ENCODE results near the gene PGR. TPM values are rescaled to one million over a fixed set of nuclear protein-coding genes. Genes with fewer than 3 reads are reported as not detected.
"Not testable (repeated sequence)": the region's sequence is repeated elsewhere in the genome, so short reads cannot be mapped to it uniquely, and the experiment has no call there.

Gene PGR
- total and polyA plus RNA-seq, 9 donors = under 0.01 to 0.16 (median 0.02) TPM; not detected in 4

- no peak for DNase-seq
- no peaks in the 10 kb centered on the region for H3K9me3 ChIP-seq (replicated peaks; ENCODE audit: control insufficient read depth, low read depth, low read length)
- H3K4me1 ChIP-seq (ENCODE audit: control insufficient read depth, insufficient read depth, low read length) = no peaks in the 10 kb centered on the region
- no peak overlapping the region for H3K27ac ChIP-seq (ENCODE audit: low read length)
- no peaks in the 10 kb centered on the region for H3K36me3 ChIP-seq (ENCODE audit: control insufficient read depth, insufficient read depth, low read length)
- H3K27me3 ChIP-seq (ENCODE audit: control insufficient read depth, insufficient read depth, low read length) = no peaks in the 10 kb centered on the region
- H3K4me3 ChIP-seq (ENCODE audit: low read length) = no peak overlapping the region
Measured at GRCh38 chr11:101014600-101015285, 114.9 kb downstream of the PGR start.

GRCh38 chr11:101013702-101014101, 115.9 kb downstream of the PGR start:
- H3K27me3 ChIP-seq (ENCODE audit: control insufficient read depth, insufficient read depth, low read length); H3K36me3 ChIP-seq (ENCODE audit: control insufficient read depth, insufficient read depth, low read length); DNase-seq; H3K4me3 ChIP-seq (ENCODE audit: low read length); H3K27ac ChIP-seq (ENCODE audit: low read length); H3K9me3 ChIP-seq (replicated peaks; ENCODE audit: control insufficient read depth, low read depth, low read length); H3K4me1 ChIP-seq (ENCODE audit: control insufficient read depth, insufficient read depth, low read length): not testable (repeated sequence)

GRCh38 chr11:101011881-101012280, 117.7 kb downstream of the PGR start:
- Histone ChIP-seq H3K36me3 (ENCODE audit: control insufficient read depth, insufficient read depth, low read length) (no peaks in the 10 kb centered on the region), H3K27ac (ENCODE audit: low read length) (no peak overlapping the region), H3K27me3 (ENCODE audit: control insufficient read depth, insufficient read depth, low read length) (no peaks in the 10 kb centered on the region), H3K9me3 (replicated peaks; ENCODE audit: control insufficient read depth, low read depth, low read length) (no peaks in the 10 kb centered on the region), H3K4me3 (ENCODE audit: low read length) (no peak overlapping the region), H3K4me1 (ENCODE audit: control insufficient read depth, insufficient read depth, low read length) (no peaks in the 10 kb centered on the region)
- WGBS (ENCODE audit: insufficient coverage) = no CpG with 5 or more reads among the region's 5 CpGs
- no peak for DNase-seq

GRCh38 chr11:101010899-101011298, 118.7 kb downstream of the PGR start:
- whole genome bisulfite sequencing (ENCODE audit: insufficient coverage) = no CpG with 5 or more reads among the region's 5 CpGs
- H3K4me3 ChIP-seq (ENCODE audit: low read length) = no peak overlapping the region
- no peaks in the 10 kb centered on the region for H3K36me3 ChIP-seq (ENCODE audit: control insufficient read depth, insufficient read depth, low read length)
- no peak for DNase-seq
- no peaks in the 10 kb centered on the region for H3K4me1 ChIP-seq (ENCODE audit: control insufficient read depth, insufficient read depth, low read length)
- H3K27ac ChIP-seq (ENCODE audit: low read length) = no peak overlapping the region
- no peaks in the 10 kb centered on the region for H3K27me3 ChIP-seq (ENCODE audit: control insufficient read depth, insufficient read depth, low read length)
- H3K9me3 ChIP-seq (replicated peaks; ENCODE audit: control insufficient read depth, low read depth, low read length) = no peaks in the 10 kb centered on the region

GRCh38 chr11:101009690-101010055, 119.9 kb downstream of the PGR start:
- no peak overlapping the region for H3K4me3 ChIP-seq (ENCODE audit: low read length)
- H3K27me3 ChIP-seq (ENCODE audit: control insufficient read depth, insufficient read depth, low read length) = no peaks in the 10 kb centered on the region
- H3K27ac ChIP-seq (ENCODE audit: low read length) = no peak overlapping the region
- no peaks in the 10 kb centered on the region for H3K36me3 ChIP-seq (ENCODE audit: control insufficient read depth, insufficient read depth, low read length)
- no peak for DNase-seq
- no CpG with 5 or more reads among the region's 2 CpGs for WGBS (ENCODE audit: insufficient coverage)
- H3K4me1 ChIP-seq (ENCODE audit: control insufficient read depth, insufficient read depth, low read length) = no peaks in the 10 kb centered on the region
- no peaks in the 10 kb centered on the region for H3K9me3 ChIP-seq (replicated peaks; ENCODE audit: control insufficient read depth, low read depth, low read length)

GRCh38 chr11:101008961-101009689, 120.5 kb downstream of the PGR start:
- no peak for DNase-seq
- Histone ChIP-seq H3K9me3 (replicated peaks; ENCODE audit: control insufficient read depth, low read depth, low read length) (no peaks in the 10 kb centered on the region), H3K27me3 (ENCODE audit: control insufficient read depth, insufficient read depth, low read length) (no peaks in the 10 kb centered on the region), H3K4me3 (ENCODE audit: low read length) (no peak overlapping the region), H3K27ac (ENCODE audit: low read length) (no peak overlapping the region), H3K4me1 (ENCODE audit: control insufficient read depth, insufficient read depth, low read length) (no peaks in the 10 kb centered on the region), H3K36me3 (ENCODE audit: control insufficient read depth, insufficient read depth, low read length) (no peaks in the 10 kb centered on the region)
- 56% methylated on average over 1 of the region's 1 CpG for WGBS (ENCODE audit: insufficient coverage)

GRCh38 chr11:101003468-101003867, 126.1 kb downstream of the PGR start:
- no peaks in the 10 kb centered on the region for H3K9me3 ChIP-seq (replicated peaks; ENCODE audit: control insufficient read depth, low read depth, low read length)
- DNase-seq = no peak
- H3K4me1 ChIP-seq (ENCODE audit: control insufficient read depth, insufficient read depth, low read length) = no peaks in the 10 kb centered on the region
- WGBS (ENCODE audit: insufficient coverage) = no CpG with 5 or more reads among the region's 4 CpGs
- H3K27me3 ChIP-seq (ENCODE audit: control insufficient read depth, insufficient read depth, low read length) = no peaks in the 10 kb centered on the region
- no peaks in the 10 kb centered on the region for H3K36me3 ChIP-seq (ENCODE audit: control insufficient read depth, insufficient read depth, low read length)
- H3K4me3 ChIP-seq (ENCODE audit: low read length) = no peak overlapping the region
- H3K27ac ChIP-seq (ENCODE audit: low read length) = no peak overlapping the region

- 88% methylated on average over 1 of the region's 1 CpG for WGBS (ENCODE audit: insufficient coverage)
Measured at GRCh38 chr11:100999756-101000155, 129.9 kb downstream of the PGR start.

GRCh38 chr11:100994966-100995365, 134.6 kb downstream of the PGR start:
- 90% methylated on average over 1 of the region's 2 CpGs for WGBS (ENCODE audit: insufficient coverage)
- no peaks in the 10 kb centered on the region for H3K4me1 ChIP-seq (ENCODE audit: control insufficient read depth, insufficient read depth, low read length)
- H3K9me3 ChIP-seq (replicated peaks; ENCODE audit: control insufficient read depth, low read depth, low read length) = no peaks in the 10 kb centered on the region
- H3K36me3 ChIP-seq (ENCODE audit: control insufficient read depth, insufficient read depth, low read length) = peaks cover 3% of the 10 kb centered on the region
- H3K27me3 ChIP-seq (ENCODE audit: control insufficient read depth, insufficient read depth, low read length) = no peaks in the 10 kb centered on the region
- H3K27ac ChIP-seq (ENCODE audit: low read length) = no peak overlapping the region
- H3K4me3 ChIP-seq (ENCODE audit: low read length) = no peak overlapping the region
- DNase-seq = no peak

More at GRCh38 chr11:100999756-101000155, 129.9 kb downstream of the PGR start:
- Histone ChIP-seq H3K36me3 (ENCODE audit: control insufficient read depth, insufficient read depth, low read length) (no peaks in the 10 kb centered on the region), H3K27ac (ENCODE audit: low read length) (no peak overlapping the region), H3K27me3 (ENCODE audit: control insufficient read depth, insufficient read depth, low read length) (no peaks in the 10 kb centered on the region), H3K4me1 (ENCODE audit: control insufficient read depth, insufficient read depth, low read length) (no peaks in the 10 kb centered on the region), H3K9me3 (replicated peaks; ENCODE audit: control insufficient read depth, low read depth, low read length) (no peaks in the 10 kb centered on the region), H3K4me3 (ENCODE audit: low read length) (no peak overlapping the region)
- DNase-seq = no peak

- H3K9me3 ChIP-seq (replicated peaks; ENCODE audit: control insufficient read depth, low read depth, low read length) = no peaks in the 10 kb centered on the region
- H3K27ac ChIP-seq (ENCODE audit: low read length) = no peak overlapping the region
- peaks cover 9% of the 10 kb centered on the region for H3K36me3 ChIP-seq (ENCODE audit: control insufficient read depth, insufficient read depth, low read length)
- no peak for DNase-seq
- H3K27me3 ChIP-seq (ENCODE audit: control insufficient read depth, insufficient read depth, low read length) = no peaks in the 10 kb centered on the region
- whole genome bisulfite sequencing (ENCODE audit: insufficient coverage) = no CpG with 5 or more reads among the region's 2 CpGs
- H3K4me3 ChIP-seq (ENCODE audit: low read length) = no peak overlapping the region
- no peaks in the 10 kb centered on the region for H3K4me1 ChIP-seq (ENCODE audit: control insufficient read depth, insufficient read depth, low read length)
Measured at GRCh38 chr11:100991541-100991940, 138.1 kb downstream of the PGR start.
